GM18867 (cell line): ENCODE results near the gene CIART.
"Not testable (repeated sequence)": the region's sequence is repeated elsewhere in the genome, so short reads cannot be mapped to it uniquely, and the experiment has no call there.

Experiments used
- ATAC-seq: cut with Tn5 transposase; IDR thresholded peaks from one replicate; pipeline ENCODE4 v1.9.1; 2021; ENCODE audit warnings: mild to moderate bottlenecking, moderate library complexity; ENCODE audit not compliant: unreplicated experiment

CIART gene

DNA sequence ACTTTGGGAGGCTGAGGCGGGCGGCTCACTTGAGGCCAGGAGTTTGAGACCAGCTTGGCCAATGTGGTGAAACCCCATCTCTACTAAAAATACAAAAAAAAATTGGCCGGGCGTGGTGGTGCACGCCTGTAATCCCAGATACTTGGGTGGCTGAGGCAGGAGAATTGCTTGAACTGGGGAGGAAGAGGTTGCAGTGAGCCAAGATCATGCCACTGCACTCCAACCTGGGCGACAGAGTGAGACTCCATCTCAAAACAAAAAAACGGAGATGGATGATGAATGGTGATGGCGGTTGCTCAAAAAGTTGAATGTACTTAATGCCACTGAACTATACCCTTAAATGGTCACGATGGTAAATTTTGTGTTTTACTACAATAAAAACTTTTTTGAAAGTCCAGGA is 26.2 kb downstream of the CIART start:
- ATAC-seq = not testable (repeated sequence)

GRCh38 chr1:150309758-150310508 is 27.6 kb downstream of the CIART start:
- ATAC-seq = no peak

GRCh38 chr1:150311762-150312161 is 29.4 kb downstream of the CIART start:
- no peak for ATAC-seq

GRCh38 chr1:150314691-150315090 is 32.3 kb downstream of the CIART start:
- ATAC-seq = not testable (repeated sequence)

GRCh38 chr1:150320667-150320978 is 38.3 kb downstream of the CIART start:
- ATAC-seq = no peak

- ATAC-seq = no peak
Observed at GRCh38 chr1:150321826-150322166, 39.4 kb downstream of the CIART start.

DNA sequence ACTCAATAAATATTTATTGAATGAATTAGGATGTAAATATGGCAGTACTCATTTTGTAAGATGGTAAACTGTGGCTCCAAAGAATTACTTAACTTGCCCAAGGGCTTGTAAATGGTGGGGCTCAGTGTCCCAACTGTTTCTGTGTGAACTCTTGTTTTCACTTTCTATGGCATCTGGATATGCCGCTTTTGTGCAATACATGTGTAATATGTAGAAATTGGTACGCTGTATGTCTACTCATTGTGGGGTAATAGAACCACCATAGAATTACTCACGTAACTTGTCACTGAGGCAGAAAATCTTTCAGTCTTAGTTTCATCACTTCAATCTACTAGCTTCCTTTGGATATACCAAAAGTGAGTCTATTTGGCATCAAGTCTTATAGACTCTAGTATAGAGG is 40.0 kb downstream of the CIART start:
- ATAC-seq = no peak

DNA sequence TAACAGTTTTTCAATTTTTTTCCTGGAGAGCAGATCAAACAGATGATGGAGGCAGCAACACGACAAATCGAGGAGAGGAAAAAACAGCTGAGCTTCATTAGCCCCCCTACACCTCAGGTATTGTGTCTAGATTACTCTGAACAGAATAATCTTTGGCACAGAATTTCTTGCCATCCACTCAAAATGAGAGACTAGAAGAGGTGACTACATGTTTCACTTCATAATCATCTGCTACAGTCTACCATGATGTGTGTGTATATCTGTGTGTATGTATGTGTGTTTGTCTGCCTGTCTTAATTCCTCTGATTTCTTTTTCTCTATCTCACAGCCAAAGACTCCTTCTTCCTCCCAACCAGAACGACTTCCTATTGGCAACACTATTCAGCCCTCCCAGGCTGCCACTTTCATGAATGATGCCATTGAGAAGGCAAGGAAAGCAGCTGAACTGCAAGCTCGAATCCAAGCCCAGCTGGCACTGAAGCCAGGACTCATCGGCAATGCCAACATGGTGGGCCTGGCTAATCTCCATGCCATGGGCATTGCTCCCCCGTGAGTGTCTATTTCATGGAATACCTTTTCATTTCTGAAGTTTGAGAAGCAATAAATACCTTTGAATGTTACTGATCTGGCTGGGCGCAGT is 50.4 kb downstream of the CIART start:
- no peak for ATAC-seq
